HTR-8/SVneo (cell line): ENCODE results near the gene SLC5A5.
"Not testable (repeated sequence)": the region's sequence is repeated elsewhere in the genome, so short reads cannot be mapped to it uniquely, and the experiment has no call there.

Experiments
- DNase-seq: peaks from one replicate; pipeline ENCODE4 v3.0.0; 2011; ENCODE audit warnings: low spot score, mixed read lengths; ENCODE audit not compliant: insufficient read length
- FAIRE-seq: peaks from 2 replicates; lab custom pipeline; 2011; peaks lifted over from hg19 to GRCh38; lab: Jason Lieb, UNC

Gene SLC5A5

DNA sequence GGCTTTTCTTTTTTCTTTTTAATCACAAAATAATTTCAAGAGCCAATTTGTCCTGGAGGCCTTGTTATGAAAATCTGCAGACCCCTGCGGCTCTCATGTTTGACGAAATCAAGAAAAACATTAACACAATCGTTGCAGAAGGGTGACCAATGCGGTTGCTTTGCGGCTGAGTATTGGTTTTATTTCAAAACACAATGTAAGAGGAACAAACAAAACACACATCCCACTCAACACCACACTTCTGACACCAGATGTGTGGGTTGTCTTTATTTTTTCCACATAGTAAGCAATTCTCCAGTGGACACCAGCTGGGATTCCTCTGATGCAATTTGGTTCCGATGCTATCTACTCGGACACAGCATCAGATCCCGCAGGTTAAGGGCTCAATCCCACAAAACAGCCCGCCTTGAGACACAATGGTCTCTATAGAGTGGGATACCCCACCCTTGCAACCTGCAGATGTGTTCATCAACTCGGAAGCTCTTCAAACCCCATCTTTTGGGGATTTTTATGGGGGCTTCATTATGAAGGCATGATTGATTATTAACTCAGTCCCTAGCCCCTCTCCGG, 39.1 kb downstream of the SLC5A5 start:
- FAIRE-seq, result no peak
- DNase-seq, result no peak

DNA sequence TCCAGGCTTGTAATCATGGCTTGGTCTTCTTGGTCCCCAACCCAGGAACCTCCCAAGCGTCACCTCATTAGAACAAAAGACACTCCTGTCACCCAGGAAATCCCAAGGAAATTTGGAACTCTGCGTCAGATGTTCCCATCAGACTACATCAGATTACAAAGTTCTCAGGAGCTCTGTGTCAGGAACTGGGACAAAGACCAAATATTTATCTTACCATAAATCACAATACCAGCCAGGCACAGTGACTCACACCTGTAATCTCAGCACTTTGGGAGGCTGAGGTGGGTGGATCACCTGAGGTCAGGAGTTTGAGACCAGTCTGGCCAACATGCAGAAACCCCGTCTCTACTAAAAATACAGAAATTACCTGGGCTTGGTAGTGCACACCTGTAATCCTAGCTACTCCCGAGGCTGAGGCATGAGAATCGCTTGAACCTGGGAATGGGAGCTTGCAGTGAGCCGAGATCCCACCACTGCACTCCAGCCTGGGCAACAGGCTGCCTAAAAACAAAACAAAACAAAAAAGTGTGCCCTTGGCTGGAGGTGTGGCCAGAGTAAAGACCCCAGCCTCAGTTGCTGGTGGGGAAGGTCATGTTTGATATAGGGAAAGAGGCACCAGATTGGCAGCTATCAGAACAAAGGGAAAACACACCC, 44.3 kb downstream of the SLC5A5 start:
- DNase-seq, result no peak
- FAIRE-seq, result no peak

DNA sequence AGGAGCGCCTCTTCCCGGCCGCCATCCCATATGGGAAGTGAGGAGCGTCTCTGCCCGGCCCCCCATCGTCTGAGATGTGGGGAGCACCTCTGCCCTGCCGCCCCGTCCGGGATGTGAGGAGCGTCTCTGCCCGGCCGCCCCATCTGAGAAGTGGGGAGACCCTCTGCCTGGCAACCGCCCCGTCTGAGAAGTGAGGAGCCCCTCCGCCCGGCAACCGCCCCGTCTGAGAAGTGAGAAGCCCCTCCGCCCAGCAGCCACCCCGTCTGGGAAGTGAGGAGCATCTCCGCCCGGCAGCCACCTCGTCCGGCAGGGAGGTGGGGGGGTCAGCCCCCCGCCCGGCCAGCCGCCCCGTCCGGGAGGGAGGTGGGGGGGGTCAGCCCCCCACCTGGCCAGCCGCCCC, 46.4 kb downstream of the SLC5A5 start:
- not testable (repeated sequence) for FAIRE-seq, DNase-seq

DNA sequence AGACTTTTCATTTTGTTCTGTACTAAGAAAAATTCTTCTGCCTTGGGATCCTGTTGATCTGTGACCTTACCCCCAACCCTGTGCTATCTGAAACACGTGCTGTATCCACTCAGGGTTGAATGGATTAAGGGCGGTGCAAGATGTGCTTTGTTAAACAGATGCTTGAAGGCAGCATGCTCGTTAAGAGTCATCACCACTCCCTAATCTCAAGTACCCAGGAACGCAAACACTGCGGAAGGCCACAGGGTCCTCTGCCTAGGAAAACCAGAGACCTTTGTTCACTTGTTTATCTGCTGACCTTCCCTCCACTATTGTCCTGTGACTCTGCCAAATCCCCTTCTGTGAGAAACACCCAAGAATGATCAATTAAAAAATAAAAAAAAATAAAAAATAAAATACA, 47.4 kb downstream of the SLC5A5 start:
- not testable (repeated sequence) for DNase-seq, FAIRE-seq

DNA sequence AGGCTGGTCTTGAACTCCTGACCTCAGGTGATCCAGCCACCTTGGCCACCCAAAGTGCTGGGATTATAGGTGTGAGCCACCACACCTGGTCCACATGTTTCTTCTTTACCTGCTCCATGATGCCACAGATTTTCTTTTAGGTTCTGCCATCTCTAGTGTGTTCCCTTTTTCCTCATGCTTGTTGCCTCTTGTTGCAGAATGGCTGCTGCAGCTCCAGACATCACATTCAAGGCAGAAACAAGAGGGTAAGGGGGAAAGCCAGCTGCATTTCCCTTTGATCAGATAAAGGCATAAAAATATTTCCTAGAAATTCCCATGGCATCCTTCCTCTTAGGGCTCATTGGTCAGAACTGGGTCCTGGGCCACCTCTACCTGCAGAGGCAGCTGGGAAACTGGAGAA, 48.8 kb downstream of the SLC5A5 start:
- DNase-seq (no peak), FAIRE-seq (no peak)

DNA sequence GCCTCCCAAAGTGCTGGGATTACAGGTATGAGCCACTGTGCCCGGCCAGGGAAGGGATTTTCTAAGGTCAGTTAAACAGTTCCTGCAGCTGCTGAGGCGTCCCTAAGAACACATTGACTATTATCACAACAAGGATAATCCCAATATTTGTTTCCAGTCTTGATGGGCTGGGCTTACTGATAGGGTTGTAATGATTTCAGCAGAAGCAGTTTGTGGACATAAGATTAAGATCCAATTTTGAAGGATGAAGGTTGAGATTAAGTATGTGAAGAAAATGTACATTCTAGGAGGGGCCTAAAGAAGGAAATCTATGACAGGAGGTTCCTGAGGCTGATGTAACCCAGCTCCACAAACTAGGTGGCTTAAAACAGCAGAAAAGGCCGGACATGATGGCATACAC, 50.4 kb downstream of the SLC5A5 start:
- FAIRE-seq (no peak), DNase-seq (no peak)

DNA sequence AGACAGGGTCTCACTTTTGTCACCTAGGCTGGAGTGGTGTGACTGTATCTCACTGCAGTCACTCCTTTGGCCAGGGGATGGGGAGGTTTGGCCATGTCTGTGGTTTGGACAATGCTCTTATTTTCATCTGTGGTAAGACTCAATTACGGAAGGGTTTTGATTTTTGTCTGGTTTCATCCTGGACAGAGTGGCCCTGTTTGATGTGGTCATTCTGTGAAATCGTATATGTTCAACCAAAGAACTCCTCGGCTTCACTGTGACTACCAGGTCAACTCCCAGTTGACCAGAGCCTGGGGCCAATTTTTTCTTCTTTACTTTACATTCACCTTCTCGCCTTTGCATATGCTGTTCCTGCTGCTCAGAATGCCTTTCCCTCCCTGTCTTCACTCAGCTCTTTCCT, 54.3 kb downstream of the SLC5A5 start:
- DNase-seq (no peak), FAIRE-seq (no peak)

DNA sequence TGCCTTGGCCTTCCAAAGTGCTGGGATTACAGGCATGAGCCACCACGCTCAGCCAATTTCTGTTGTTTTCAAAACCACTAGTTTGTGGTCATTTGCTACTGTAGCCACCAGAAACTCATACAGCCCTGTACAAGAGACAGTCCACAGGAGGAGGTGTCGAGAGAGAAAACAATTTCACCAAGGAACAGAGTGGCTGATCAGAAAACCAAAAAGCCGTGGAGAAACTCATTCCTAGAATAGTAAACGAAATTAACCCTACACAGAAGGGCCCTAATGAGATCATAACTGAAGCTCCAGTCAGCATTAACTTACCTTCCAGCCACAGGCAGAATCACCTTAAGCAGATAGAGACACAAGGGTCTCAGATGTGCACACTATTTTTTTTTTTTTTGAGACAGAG, 57.3 kb downstream of the SLC5A5 start:
- DNase-seq (no peak), FAIRE-seq (no peak)

DNA sequence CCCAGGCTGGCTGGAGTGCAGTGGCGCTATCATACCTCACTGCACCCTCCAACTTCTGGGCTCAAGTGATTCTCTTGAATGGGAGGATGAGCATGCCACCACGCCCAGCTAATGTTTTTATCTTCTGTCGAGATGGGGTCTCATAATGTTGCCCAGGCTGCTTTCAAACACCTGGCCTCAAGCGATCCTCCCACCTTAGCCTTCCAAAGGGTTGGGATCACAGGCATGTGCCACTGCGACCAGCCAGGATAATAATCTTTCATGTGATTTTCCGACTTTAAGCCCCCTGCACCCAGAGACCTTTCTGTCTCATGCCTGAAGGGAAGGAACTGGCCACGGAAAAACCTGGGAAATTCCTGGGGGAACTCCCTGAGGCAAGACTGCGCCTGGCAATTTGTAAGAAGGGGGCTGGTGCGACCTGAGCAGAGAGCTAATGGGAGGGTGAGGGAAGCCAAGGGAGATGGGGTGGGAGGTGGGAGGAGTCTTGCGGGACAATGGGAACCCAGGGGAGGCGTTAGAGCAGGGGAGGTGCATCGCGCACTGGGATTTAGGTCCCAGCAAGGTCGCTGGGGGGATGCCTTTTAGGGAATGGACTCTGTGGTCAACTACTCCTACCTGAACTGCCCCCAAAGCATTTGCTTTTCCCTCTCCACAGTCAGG, 59.9 kb downstream of the SLC5A5 start:
- DNase-seq, result no peak
- FAIRE-seq, result no peak

DNA sequence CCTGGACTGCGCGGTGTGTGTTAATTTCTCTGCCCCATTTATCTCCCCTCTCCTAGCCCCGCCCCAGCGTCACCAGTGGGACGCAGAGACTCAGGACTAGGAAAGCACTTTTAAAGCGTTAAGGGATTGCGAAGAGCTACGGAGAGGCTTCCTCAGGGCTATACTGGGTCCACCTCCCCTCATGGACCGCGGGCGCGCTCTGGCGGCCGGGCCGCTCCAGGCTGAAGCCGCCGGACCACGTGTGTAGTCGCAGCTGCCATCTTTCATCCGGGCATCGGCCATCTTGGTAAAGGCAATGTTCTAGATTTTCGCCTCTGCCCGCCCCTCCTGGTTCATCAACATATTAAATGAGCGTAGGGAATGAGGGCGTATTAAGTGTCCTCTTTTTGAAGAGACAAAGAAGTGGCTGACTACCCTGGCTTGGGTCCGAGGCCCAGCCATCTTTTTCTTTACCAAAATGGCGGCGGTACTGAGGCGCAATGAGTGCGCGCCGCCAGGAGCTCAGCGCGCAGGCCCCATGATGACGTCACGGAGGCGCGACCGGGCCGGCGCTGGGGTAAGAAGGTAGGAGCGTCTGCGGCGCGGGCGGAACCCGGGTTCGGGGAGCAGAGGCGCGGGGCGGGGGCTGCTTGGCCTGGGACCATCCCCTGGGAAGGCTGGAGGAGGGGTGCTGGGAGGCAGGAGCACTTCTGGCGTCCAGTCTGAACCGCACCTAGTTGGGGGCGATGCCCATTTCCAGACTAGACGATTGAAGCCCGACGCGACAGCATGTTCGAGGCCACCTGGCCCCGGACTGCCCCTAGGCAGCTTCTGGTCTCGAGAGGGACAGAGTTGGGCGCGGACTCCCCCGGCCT, 61.0 kb downstream of the SLC5A5 start, which contains the start of gene CCDC124:
Gene CCDC124 (plus strand): TSS at position 531 of the 854 bp plus-strand sequence. CDS start 3,406 bp downstream, outside the sequence.
- peak; percentile 75 for FAIRE-seq

DNA sequence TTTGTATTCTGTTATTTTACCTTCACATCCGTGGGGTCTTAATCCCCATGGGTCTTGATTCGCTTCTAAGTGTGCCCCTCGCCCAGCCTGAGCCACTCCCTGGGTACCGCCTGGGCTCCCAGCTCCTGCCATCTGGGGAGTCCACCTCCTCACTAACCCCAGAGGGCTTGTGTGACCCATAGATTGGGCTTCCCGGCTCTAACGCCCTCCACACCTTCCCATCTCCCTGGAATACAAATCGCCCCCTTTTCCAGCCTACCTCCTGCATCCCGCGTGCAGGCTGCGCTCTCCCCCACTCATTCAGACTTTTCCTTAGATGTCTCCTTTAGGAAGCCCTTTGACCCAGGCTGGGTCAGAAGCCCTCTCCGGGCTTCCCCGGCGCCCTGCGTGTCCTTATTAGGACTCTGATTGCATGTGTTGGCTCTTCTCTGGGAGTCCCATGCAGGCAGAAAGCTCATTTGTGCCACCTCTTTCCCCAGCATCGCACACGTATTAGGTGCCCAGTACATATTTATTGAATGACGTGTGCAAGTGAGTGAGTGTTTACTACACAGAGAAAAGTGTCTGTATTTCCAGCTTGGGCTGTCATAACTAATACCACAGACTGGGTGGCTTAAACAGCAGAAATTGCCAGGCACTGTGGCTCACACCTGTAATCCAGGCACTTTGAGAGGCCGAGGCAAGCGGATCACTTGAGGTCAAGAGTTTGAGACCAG, 61.8 kb downstream of the SLC5A5 start:
- FAIRE-seq (no peak), DNase-seq (no peak)

More for the DNA sequence above, 61.0 kb downstream of the SLC5A5 start, which contains the start of gene CCDC124:
- peak; percentile 96 for DNase-seq

DNA sequence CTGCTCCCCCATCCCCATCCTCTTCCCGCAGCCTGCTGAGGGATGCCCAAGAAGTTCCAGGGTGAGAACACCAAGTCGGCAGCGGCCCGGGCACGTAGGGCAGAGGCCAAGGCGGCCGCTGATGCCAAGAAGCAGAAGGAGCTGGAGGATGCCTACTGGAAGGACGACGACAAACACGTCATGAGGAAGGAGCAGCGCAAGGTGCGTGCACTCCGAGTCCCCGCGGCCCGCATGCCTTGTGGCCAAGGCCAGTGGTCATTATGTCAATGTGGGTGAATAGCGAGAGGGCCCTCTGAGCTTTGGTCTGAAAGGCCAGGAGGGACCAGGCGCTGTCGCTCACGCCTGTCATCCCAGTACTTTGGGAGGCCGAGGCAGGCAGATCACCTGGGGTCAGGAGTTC, 64.6 kb downstream of the SLC5A5 start:
- no peak for DNase-seq
- FAIRE-seq, result no peak

DNA sequence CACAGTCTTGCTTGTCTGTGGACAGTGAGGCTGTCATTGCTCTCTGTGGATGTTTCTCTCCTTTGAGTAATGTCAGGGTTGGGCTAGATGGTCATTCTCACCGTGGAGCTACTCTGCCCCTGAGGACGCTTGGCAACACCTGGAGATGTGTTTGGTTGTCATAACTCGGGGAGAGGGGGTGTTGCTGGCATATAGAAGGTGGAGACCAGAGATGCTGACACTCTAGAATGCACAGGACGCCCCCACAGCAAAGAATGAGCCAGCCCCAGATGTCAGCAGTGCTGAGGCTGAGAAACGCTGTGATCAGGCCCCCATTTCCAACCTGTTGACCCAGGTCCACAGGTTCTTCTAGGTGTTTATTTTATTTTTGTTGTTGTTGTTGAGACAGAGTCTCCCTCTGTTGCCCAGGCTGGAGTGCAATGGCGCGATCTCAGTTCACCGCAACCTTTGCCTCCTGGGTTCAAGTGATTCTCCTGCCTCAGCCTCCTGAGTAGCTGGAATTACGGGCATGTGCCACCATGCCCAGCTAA, 65.7 kb downstream of the SLC5A5 start:
- DNase-seq (no peak), FAIRE-seq (no peak)

DNA sequence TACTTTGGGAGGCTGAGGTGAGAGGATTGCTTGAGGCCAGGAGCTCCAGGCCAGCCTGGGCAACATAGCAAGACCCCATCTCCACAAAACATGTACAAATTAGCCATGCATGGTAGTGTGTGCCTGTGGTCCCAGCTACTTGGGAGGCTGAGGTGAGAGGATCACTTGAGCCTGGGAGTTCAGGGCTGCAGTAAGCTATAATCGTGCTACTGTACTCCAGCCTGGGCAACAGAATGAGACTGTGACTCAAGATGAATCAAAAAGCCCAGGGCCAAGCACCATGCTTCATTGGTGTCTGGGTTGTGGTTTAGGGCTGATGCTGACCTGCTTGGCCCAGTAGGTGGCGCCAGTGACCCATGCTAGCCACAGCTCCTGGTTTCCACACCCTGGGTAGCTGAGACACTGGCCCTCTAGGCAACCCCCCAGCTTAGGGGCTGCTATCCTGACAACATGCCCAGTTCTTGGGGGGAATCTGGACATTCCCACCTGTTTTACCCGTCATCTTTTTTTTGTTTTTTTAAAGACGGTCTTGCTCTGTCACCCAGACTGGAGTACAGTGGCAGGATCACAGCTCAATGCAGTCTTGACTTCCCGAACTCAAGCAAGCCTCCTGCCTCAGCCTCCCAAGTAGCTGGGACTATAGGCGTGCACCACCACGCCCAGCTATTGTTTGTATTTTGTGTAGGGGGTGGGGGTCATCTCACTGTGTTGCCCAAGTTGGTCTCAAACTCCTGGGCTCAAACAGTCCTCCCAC, 66.5 kb downstream of the SLC5A5 start:
- FAIRE-seq, result peak; percentile 36
- peak; percentile 92 for DNase-seq

DNA sequence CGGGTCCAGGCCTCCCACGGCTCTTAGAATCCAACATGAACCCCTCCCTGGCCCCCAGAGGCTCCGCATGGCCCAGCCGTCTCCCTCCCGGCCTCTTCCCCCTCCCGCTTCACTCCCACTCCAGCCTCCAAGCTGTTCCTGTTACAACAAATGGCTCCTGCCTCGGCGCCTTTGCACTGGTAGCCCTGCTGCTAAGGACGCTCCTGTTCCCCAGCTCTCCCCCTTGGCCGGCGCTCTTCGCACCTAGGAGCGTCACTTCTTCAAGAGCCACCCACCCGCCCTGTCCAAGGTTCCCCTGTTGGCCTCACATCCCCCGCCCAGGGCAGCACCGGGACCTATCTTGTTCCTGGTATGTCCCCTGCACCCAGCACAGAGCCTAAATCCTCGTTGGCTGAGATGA, 70.4 kb downstream of the SLC5A5 start:
- DNase-seq (no peak), FAIRE-seq (no peak)

DNA sequence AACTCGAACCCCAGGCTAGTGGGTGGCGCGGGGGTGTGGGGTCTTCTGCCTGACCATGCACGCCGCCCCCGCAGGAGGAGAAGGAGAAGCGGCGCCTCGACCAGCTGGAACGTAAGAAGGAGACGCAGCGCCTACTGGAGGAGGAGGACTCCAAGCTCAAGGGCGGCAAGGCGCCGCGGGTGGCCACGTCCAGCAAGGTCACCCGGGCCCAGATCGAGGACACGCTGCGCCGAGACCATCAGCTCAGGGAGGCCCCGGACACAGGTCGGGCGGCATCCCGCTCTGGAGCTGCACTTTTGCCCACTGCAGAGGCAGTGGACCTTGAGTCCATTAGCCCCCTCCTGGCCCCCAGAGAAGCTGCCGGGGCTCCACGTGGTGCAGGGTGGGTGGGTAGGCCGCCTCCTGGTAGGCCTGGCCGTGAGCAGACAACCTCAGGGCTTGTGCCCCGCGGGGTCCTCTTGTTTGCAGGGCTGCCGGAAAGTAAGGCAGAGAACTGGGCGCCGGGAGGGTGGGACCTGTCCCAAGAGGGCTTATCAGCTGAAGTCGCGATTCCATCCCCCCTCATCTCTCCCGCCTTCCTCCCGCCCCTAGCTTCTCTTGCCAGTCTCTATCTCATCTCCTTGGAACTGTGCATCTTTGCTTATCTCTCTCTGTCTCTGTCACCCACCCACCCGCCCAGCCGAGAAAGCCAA, 71.0 kb downstream of the SLC5A5 start:
- DNase-seq (no peak), FAIRE-seq (no peak)

DNA sequence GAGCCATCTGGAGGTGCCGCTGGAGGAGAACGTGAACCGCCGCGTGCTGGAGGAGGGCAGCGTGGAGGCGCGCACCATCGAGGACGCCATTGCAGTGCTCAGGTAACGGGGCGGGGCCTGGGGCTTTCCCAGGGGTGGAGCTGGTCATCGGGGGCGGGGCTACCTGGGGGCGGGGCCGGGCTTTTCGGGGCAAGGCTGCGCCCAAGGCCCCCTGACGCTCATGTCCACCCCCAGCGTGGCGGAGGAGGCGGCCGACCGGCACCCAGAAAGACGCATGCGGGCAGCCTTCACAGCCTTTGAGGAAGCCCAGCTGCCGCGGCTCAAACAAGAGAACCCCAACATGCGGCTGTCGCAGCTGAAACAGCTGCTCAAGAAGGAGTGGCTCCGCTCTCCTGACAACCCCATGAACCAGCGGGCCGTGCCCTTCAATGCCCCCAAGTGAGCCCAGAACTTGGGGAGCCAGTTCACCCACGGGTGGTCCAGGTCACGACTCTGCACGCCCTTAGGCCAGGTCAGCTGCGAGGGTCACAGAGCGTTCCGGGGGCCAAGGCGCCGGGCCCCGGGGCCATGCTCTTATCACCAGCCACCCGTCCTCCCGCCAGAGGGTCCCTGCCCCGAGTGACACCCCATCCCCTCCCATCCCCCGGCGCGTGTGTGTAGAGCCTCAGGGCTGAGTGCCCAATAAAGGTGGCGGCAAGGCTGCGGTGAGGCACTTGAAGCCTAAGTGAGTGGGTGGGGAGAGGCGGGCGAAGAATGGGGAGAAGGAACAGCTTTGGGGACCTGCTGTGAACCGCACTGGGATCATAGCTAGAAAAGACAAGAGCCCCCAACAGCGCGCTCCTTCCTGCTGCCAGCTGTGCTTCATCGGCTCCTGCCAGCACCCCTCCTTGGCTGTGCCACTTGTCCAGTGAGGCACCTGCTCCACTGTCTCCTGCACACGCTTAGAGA, 71.8 kb downstream of the SLC5A5 start:
- no peak for DNase-seq

More for the DNA sequence above, 71.8 kb downstream of the SLC5A5 start:
- no peak for FAIRE-seq
